Hepatic stellate cell (primary cell): Measurements from ENCODE around the gene TMEM263.
"Not testable (repeated sequence)": the region's sequence is repeated elsewhere in the genome, so short reads cannot be mapped to it uniquely, and the experiment has no call there.

Experiments
- DNase-seq: peaks from one replicate; pipeline ENCODE4 v3.0.0; 2011; ENCODE audit warnings: low spot score

TMEM263 gene

GRCh38 chr12:106986625-106987389, 31.1 kb downstream of the TMEM263 start, which contains the start of gene MTERF2:
TSS of gene MTERF2 (minus strand) at chr12:106987146. CDS start at chr12:106978714, 8,432 bp downstream.
- DNase-seq = peak; percentile 96

- no peak for DNase-seq
Measured at GRCh38 chr12:106987846-106988245, 32.1 kb downstream of the TMEM263 start.

GRCh38 chr12:106994579-106995220, 39.0 kb downstream of the TMEM263 start:
- DNase-seq = peak; percentile 48

- DNase-seq = not testable (repeated sequence)
Measured at GRCh38 chr12:106996102-106996501, 40.4 kb downstream of the TMEM263 start.

GRCh38 chr12:106997916-106998315, 42.2 kb downstream of the TMEM263 start:
- DNase-seq = no peak

- DNase-seq = no peak
Measured at GRCh38 chr12:106999446-106999845, 43.7 kb downstream of the TMEM263 start.

GRCh38 chr12:107002665-107003064, 47.0 kb downstream of the TMEM263 start:
- not testable (repeated sequence) for DNase-seq

- no peak for DNase-seq
Measured at GRCh38 chr12:107007411-107007810, 51.7 kb downstream of the TMEM263 start.

GRCh38 chr12:107011519-107011918, 55.8 kb downstream of the TMEM263 start:
- DNase-seq = no peak

GRCh38 chr12:107012736-107013425, 57.2 kb downstream of the TMEM263 start:
- DNase-seq = no peak

- no peak for DNase-seq
Measured at GRCh38 chr12:107014055-107014454, 58.3 kb downstream of the TMEM263 start.

GRCh38 chr12:107017042-107017441, 61.3 kb downstream of the TMEM263 start:
- DNase-seq = no peak

- no peak for DNase-seq
Measured at GRCh38 chr12:107019546-107019945, 63.8 kb downstream of the TMEM263 start.
